NCI-H524 (cell line): Measurements from ENCODE around the gene GJC3.
"Not testable (repeated sequence)": the region's sequence is repeated elsewhere in the genome, so short reads cannot be mapped to it uniquely, and the experiment has no call there.

Experiments
- DNase-seq, 2 experiments: peaks; one replicate each; lab custom pipeline; 2025; lab: John Stamatoyannopoulos, UW

The GJC3 gene, protein sequence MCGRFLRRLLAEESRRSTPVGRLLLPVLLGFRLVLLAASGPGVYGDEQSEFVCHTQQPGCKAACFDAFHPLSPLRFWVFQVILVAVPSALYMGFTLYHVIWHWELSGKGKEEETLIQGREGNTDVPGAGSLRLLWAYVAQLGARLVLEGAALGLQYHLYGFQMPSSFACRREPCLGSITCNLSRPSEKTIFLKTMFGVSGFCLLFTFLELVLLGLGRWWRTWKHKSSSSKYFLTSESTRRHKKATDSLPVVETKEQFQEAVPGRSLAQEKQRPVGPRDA

DNA sequence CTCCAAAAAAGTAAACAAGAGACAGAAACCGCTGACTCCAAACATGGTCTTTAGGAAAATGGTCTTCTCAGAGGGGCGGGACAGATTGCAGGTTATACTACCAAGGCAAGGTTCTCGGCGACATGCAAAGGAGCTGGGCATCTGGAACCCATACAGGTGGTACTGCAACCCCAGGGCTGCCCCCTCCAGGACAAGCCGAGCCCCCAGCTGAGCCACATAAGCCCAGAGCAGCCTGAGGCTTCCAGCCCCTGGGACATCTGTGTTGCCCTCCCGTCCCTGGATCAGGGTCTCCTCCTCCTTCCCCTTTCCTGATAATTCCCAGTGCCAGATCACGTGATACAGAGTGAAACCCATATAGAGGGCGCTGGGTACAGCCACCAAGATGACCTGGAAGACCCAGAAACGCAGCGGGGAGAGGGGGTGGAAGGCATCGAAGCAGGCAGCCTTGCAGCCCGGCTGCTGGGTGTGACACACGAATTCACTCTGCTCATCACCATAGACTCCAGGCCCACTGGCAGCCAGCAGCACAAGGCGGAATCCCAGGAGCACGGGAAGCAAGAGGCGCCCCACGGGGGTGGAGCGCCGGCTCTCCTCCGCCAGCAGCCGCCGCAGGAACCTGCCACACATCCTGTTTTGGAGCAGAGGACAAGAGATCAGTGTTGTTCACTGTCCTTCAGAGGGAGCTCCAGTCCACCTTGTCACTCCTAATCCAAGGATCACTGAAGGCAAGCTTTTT, at the start of gene GJC3:
GJC3 (minus strand) TSS at position 627 of the 736 bp plus-strand sequence; CDS start at position 627, 0 bp downstream.
- peak; percentile 54 to 73 for DNase-seq

- DNase-seq: no peak
Measured at GRCh38 chr7:99976626-99977025, 47.2 kb upstream of the GJC3 start.

DNA sequence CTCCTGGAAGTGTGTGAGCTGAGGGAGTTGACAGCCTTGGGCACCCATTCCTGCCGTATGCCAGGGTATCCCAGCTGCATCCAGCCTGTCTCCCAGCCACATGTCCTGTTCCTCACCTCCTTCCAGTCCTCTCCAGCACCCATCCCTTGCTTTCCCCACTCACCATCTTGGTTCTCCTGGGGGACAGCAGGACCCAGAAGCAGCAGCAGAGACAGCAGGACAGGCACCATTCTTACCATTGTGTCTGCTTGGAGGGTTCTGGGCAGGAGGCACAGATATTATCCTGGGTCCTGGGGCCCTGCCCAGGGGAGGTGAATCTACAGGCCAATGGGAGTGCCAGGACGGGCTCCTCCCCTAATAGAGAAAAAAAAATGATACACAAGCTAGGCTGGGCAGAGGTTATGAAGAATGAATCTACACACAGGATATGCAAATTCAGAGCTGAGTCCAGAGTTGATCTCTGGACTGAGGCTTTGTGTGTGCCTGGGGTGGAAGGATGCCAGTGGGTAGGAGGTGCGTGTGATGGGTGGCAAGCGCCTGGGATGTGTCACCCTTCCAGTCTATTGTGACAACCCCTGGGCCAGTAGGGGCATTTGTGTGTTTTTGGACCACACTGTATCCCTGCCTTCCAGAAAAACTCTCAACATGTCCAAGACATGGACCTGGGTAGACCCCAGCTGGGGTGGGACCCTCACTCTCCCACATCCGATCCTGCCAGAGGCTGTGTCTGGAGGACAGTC, 46.5 kb upstream of the GJC3 start, which contains the start of gene AZGP1:
AZGP1 (minus strand) TSS at position 250 of the 740 bp plus-strand sequence; CDS start at position 239, 11 bp downstream.
- DNase-seq: no peak

DNA sequence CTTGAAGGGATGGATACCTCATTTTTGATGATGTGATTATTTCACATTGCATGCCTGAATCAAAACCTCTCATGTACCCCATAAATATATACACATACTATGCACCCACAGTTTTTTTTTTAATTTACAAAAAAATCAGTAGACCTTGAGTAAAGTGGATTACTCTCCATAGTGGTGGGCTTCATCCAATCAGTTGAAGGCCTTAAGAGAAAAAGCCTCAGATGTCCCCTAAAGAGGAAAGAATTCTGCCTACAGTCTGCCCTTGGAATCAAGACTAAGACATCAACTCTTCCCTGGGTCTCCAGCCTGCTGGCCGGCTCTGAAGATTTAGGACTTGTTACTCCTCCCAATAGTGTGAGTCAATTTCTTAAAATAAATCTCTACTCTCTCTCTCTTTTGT, 45.3 kb upstream of the GJC3 start:
- DNase-seq: no peak

DNA sequence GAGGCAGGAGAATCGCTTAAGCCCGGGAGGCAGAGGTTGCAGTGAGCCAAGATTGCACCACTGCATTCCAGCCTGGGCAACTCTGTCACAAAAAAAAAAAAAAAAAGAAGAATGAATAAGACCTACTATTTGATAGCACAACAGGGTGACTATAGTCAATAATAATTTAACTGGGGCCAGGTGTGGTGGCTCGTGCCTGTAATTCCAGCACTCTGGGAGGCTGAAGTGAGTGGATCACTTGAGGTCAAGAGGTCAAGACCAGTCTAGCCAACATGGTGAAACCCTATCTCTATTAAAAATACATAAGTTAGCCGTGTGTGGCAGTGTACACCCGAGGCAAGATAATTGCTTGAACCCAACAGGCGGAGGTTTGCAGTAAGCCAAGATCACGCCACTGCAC, 44.4 kb upstream of the GJC3 start:
- DNase-seq: not testable (repeated sequence)

DNA sequence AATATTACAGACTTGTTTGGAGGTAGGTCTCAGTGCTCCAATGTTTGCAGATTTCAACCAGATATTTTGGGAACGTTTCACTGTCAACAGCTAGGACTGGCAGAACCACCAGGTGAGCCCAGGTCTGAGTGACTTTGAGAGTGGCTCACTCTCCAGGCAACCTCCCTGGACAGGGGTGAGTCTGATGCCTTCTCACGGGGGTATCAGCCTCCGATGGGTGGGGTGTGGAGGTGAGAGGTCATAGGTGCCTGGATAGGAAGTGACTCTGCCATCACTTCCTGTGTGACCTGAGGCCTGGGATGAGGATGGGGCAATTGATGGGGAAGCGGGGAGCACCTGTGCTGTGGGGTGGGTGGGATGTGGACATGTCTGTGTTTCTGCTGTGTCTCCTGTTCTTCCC, 41.8 kb upstream of the GJC3 start:
- DNase-seq: no peak

- DNase-seq: not testable (repeated sequence)
Measured at GRCh38 chr7:99969813-99970212, 40.4 kb upstream of the GJC3 start.

DNA sequence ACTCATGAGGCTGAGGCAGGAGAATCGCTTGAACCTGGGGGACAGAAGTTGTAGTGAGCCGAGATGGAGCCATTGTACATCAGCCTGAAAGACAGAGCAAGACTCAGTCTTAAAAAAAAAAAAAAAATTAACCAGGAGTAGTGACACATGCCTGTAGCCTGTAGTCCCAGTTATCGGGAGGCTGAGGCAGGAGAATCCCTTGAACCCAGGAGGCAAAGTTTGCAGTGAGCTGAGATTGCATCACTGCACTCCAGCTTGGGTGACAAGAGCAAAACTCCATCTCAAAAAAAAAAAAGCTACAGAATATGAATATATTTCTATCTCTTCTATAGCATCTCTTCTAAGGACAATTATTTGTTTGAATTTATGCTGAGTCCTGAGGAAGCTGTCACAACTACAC, 39.9 kb upstream of the GJC3 start:
- DNase-seq: no peak

GRCh38 chr7:99958564-99959227, 29.3 kb upstream of the GJC3 start:
- no peak for DNase-seq

- DNase-seq: no peak
Measured at GRCh38 chr7:99955247-99955646, 25.8 kb upstream of the GJC3 start.

GRCh38 chr7:99954643-99955042, 25.2 kb upstream of the GJC3 start:
- not testable (repeated sequence) for DNase-seq

- no peak for DNase-seq
Measured at GRCh38 chr7:99953649-99954048, 24.2 kb upstream of the GJC3 start.

- DNase-seq: not testable (repeated sequence)
Measured at GRCh38 chr7:99952649-99953048, 23.2 kb upstream of the GJC3 start.

GRCh38 chr7:99950819-99951218, 21.4 kb upstream of the GJC3 start:
- DNase-seq: not testable (repeated sequence)

GRCh38 chr7:99949645-99950228, 20.3 kb upstream of the GJC3 start:
- no peak for DNase-seq

GRCh38 chr7:99947608-99948007, 18.2 kb upstream of the GJC3 start:
- no peak for DNase-seq

- no peak for DNase-seq
Measured at GRCh38 chr7:99944497-99945070, 15.2 kb upstream of the GJC3 start.

- no peak for DNase-seq
Measured at GRCh38 chr7:99943641-99944496, 14.4 kb upstream of the GJC3 start.

DNA sequence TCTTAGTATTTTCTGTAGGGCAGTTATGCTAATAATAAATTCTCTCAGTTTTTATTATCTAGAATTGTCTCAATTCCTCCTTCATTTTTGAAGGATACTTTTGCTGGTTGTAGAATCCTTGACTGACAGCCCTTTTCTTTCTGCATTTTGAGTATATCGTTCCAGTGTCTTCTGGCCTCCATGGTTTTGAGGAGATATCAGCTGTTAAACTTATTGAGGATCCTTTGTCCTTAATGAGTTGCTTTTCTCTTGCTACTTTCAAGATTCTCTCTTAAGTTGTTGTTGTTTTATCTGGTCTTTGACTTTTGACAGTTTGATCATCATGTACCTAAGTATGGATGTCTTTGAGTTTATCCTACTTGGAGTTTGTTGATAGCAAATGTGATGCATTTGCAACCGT, 8.9 kb upstream of the GJC3 start:
- no peak for DNase-seq

DNA sequence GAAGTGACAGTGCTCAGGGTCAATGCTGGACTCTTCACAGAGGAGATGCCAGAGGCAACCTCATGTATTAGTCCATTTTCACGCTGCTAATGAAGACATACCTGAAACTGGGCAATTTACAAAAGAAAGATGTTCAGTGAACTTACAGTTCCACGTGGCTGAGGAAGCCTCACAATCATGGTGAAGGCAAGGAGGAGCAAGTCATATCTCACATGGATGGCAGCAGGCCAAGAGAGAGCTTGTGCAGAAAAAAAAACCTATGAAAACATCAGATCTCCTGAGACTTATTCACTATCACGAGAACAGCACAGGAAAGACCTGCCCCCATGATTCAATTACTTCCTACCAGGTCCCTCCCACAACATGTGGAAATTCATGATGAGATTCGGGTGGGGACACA, 5.6 kb upstream of the GJC3 start:
- not testable (repeated sequence) for DNase-seq
